Kidney epithelial cell (primary cell): ENCODE data around the gene KIAA1958. TPM values are rescaled to one million over a fixed set of nuclear protein-coding genes. Genes with fewer than 3 reads are reported as not detected.

ENCODE experiments used
- DNase-seq: peaks from one replicate; pipeline ENCODE4 v3.0.0-alpha.2; 2010; ENCODE audit warnings: low read depth
- H3K27me3 ChIP-seq: 2 replicates; pipeline ENCODE4 v1.6.0; 2011; ENCODE audit warnings: low read length; ENCODE audit not compliant: control insufficient read depth, insufficient read depth
- H3K36me3 ChIP-seq: 2 replicates; pipeline ENCODE4 v1.5.1; 2011; ENCODE audit warnings: low read length; ENCODE audit not compliant: control insufficient read depth, insufficient read depth
- H3K4me3 ChIP-seq: 2 replicates; pipeline ENCODE4 v1.5.1; 2011; ENCODE audit warnings: low read depth, mild to moderate bottlenecking, control low read depth, low read length
- total RNA-seq: library from RNA; depleted of rRNA; stranded (reverse); fragments of >200 nt; gene quantifications from 2 replicates; pipeline ENCODE4 v1.2.3, GENCODE V29; 2015
- TF ChIP-seq, protein P1 (sequence below): IDR thresholded peaks from 2 replicates; pipeline ENCODE4 v1.5.1; 2011; ENCODE audit warnings: mild to moderate bottlenecking, moderate library complexity, low read length, control low read depth, inconsistent platforms; ENCODE audit not compliant: insufficient read depth, poor library complexity, severe bottlenecking

The KIAA1958 gene
- total RNA-seq, 1 donor from 2014 or later = 7.5 TPM

DNA sequence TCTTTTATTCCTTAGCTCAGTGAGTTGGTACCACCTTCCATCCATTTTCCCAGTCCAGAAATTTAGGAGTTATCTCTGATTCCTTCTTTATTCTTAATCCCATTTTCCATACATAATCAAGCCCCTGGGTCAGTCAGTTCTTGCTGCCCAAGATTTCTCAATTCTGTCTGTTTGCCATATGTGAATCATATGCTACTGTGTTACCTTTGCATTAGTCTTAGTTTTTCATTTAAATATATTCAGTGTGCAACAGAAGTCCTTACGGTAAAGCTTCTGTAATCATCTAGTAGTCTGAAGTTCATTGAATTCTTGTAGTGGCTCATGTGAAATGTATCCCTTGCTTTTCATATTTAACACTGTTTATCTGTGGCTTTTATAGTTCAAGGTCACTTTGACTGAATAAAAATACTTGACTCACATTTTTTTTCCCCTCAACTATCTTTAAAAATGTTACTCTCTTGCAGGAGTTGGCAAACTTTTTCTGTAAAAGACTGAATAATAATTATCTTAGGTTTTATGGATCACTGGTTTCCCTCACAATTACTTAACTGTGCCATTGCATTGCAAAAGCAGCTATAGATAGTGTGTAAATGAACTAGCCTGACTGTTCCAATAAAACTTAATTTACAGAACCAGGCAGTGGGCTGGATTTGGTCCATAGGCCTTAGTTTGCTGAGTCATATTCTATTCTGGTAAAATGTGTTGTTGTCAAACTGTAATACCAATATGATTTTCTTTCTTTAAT, 6.9 kb downstream of the KIAA1958 start:
- H3K36me3 ChIP-seq = no peaks in the 10 kb centered on the region
- H3K4me3 ChIP-seq = no peak overlapping the region
- TF ChIP-seq, protein P1, sequence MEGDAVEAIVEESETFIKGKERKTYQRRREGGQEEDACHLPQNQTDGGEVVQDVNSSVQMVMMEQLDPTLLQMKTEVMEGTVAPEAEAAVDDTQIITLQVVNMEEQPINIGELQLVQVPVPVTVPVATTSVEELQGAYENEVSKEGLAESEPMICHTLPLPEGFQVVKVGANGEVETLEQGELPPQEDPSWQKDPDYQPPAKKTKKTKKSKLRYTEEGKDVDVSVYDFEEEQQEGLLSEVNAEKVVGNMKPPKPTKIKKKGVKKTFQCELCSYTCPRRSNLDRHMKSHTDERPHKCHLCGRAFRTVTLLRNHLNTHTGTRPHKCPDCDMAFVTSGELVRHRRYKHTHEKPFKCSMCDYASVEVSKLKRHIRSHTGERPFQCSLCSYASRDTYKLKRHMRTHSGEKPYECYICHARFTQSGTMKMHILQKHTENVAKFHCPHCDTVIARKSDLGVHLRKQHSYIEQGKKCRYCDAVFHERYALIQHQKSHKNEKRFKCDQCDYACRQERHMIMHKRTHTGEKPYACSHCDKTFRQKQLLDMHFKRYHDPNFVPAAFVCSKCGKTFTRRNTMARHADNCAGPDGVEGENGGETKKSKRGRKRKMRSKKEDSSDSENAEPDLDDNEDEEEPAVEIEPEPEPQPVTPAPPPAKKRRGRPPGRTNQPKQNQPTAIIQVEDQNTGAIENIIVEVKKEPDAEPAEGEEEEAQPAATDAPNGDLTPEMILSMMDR = no peak
- H3K27me3 ChIP-seq = no peaks in the 10 kb centered on the region
- DNase-seq = no peak

DNA sequence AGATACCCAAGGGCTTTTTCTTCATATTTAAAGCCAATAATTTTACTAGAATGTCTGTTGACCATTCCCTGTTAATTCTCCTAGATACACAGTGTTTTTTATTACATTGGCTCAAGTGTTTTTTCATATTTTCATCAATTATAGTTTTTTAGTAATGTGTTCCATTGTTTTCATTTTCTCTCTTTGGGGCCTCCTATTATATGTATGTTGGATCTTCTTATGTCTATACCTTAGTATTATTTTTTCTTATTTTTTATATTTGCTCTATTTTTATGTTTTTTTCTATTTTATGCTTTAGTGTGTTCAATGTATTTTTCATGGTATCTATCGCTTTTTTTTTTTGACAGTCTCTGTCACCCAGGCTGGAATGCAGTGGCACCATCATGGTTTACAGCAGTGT, 7.5 kb downstream of the KIAA1958 start:
- DNase-seq = no peak
- H3K27me3 ChIP-seq = no peaks in the 10 kb centered on the region
- no peak overlapping the region for H3K4me3 ChIP-seq
- TF ChIP-seq, protein P1 = no peak
- H3K36me3 ChIP-seq = no peaks in the 10 kb centered on the region

DNA sequence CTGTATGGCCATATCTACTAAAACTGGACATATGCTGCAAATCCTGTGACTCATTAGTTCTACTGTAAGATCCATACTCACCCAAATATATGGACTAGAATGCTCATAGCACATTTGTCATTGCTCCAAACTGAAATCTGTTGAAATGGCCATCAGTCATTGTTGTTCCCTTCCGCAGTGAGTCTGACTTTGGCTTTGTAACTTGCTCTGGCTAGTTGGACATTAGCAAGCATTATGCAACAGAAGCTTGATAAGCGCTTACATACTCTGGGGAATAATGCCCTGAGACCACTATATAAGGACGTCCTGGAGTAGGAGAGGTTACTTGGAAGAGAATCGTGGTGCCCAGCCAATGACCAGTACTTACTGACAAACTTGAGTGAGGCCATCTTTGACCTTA, 9.0 kb downstream of the KIAA1958 start:
- H3K36me3 ChIP-seq = no peaks in the 10 kb centered on the region
- no peaks in the 10 kb centered on the region for H3K27me3 ChIP-seq
- no peak for DNase-seq
- H3K4me3 ChIP-seq = no peak overlapping the region
- TF ChIP-seq, protein P1 = no peak

DNA sequence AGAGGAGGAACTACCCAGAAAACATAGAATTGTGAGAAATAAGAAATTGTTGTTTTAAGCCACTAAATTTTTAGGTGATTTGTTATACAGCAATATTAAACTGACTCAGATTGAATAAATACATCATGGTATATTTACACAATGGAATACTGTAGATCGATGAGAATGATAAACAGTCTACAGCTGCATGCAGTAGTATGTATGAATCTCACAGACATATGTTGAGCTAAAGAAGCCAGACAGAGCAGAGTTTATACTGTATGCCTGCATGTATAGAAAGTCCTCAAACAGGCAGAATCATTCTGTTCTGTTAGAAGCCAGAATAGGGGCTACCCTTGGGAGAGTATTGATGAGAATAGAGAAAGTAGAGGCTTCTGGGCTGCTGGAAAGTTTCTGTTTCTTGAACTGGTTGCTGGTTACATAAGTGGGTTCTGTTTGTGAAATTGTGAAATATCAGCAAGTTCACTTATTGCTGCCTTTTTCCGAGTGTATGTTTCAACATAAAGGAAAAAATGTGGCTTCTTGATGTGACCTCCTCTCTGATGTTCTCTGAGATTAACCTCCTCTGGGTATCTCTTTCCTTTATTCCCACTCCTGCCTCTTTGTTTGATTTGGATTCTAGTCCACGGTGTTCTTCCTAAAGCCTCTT, 9.6 kb downstream of the KIAA1958 start:
- DNase-seq = no peak
- H3K27me3 ChIP-seq = no peaks in the 10 kb centered on the region
- H3K4me3 ChIP-seq = no peak overlapping the region
- TF ChIP-seq, protein P1 = no peak
- H3K36me3 ChIP-seq = no peaks in the 10 kb centered on the region

DNA sequence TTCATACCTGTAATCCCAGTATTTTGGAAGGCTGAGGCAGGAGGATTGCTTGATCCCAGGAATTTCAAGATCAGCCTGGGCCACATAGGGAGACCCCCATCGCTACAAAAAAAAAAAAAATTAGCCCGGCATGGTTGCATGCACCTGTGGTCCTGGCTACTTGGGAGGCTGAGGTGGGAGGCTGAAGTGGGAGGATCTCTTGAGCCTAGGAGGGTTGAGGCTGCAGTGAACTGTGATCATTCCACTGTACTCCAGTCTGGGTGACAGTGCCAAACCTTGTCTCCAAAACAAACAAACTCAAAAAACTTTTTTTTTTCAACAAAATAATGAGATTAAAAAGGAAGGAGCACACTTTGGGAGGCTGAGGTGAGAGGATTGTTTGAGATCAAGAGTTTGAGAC, 14.2 kb downstream of the KIAA1958 start:
- TF ChIP-seq, protein P1 = no peak
- Histone ChIP-seq H3K36me3 (no peaks in the 10 kb centered on the region), H3K27me3 (no peaks in the 10 kb centered on the region), H3K4me3 (no peak overlapping the region)
- no peak for DNase-seq
